Nephron (organoid): ENCODE results near the gene FAM241B.

ENCODE experiments used
- H3K27ac Mint-ChIP-seq, 3 experiments: 2 replicates each; pipeline ENCODE4 v1.8.0; 2020; ENCODE audit warnings: mixed read lengths in 3 of 3, mild to moderate bottlenecking in 2 of 3, moderate library complexity in 1 of 3
- H3K27me3 Mint-ChIP-seq: 2 replicates; pipeline ENCODE4 v1.8.0; 2021; ENCODE audit warnings: low read depth, mild to moderate bottlenecking, moderate library complexity, mixed read lengths
- H3K36me3 Mint-ChIP-seq: 2 replicates; pipeline ENCODE4 v1.8.0; 2020; ENCODE audit warnings: low read depth, mixed read lengths
- H3K4me1 Mint-ChIP-seq: 2 replicates; pipeline ENCODE4 v1.8.0; 2020; ENCODE audit warnings: mixed read lengths
- H3K4me3 Mint-ChIP-seq, 3 experiments: 2 replicates each; pipeline ENCODE4 v1.8.0; 2020; ENCODE audit warnings: mild to moderate bottlenecking in 3 of 3, mixed read lengths in 3 of 3, moderate library complexity in 2 of 3
- H3K9me3 Mint-ChIP-seq: 2 replicates; pipeline ENCODE4 v1.8.0; 2020; ENCODE audit warnings: mixed read lengths
- CTCF ChIP-seq, 3 experiments: fragments of 200-600 bp; sonication (generic); IDR thresholded peaks; one replicate each; pipeline ENCODE4 v1.5.0; 2021; ENCODE audit warnings: antibody characterized with exemption in 3 of 3; ENCODE audit not compliant: unreplicated experiment in 3 of 3

The FAM241B gene

GRCh38 chr10:69629897-69630650 lies at the start of gene FAM241B:
FAM241B (plus strand) TSS chr10:69630247; CDS start chr10:69631744, 1,497 bp downstream.
- H3K4me1 Mint-ChIP-seq: no peaks in the 10 kb centered on the region

GRCh38 chr10:69580435-69580834 lies 49.6 kb upstream of the FAM241B start:
- peaks cover 72% of the 10 kb centered on the region for H3K27me3 Mint-ChIP-seq

More at GRCh38 chr10:69629897-69630650, at the start of gene FAM241B:
- Mint-ChIP-seq H3K27ac (no peak within 1 kb of the TSS), H3K27me3 (peaks cover 43% of the 10 kb centered on the region), H3K4me3 (peak within 1 kb of the TSS; percentile 66 to 79 (median 75)), H3K36me3 (peaks cover 9% of the 10 kb centered on the region), H3K9me3 (no peaks in the 10 kb centered on the region)
- peak; percentile 100 for TF ChIP-seq CTCF (IDR thresholded peaks at IDR 0.05; ENCODE audit: unreplicated experiment in 3 of 3)

GRCh38 chr10:69583106-69583505 lies 46.9 kb upstream of the FAM241B start:
- no peaks in the 10 kb centered on the region for H3K36me3 Mint-ChIP-seq
- H3K4me3 Mint-ChIP-seq: no peak overlapping the region
- H3K27ac Mint-ChIP-seq: no peak overlapping the region
- no peaks in the 10 kb centered on the region for H3K4me1 Mint-ChIP-seq
- peaks cover 61% of the 10 kb centered on the region for H3K27me3 Mint-ChIP-seq
- no peak for TF ChIP-seq CTCF (IDR thresholded peaks at IDR 0.05; ENCODE audit: unreplicated experiment in 3 of 3)
- no peaks in the 10 kb centered on the region for H3K9me3 Mint-ChIP-seq

More at GRCh38 chr10:69580435-69580834, 49.6 kb upstream of the FAM241B start:
- Mint-ChIP-seq H3K9me3 (no peaks in the 10 kb centered on the region), H3K4me3 (no peak overlapping the region), H3K27ac (no peak overlapping the region), H3K36me3 (no peaks in the 10 kb centered on the region), H3K4me1 (no peaks in the 10 kb centered on the region)
- TF ChIP-seq CTCF (IDR thresholded peaks at IDR 0.05; ENCODE audit: unreplicated experiment in 3 of 3): no peak

- Mint-ChIP-seq H3K27ac (no peak overlapping the region), H3K4me1 (no peaks in the 10 kb centered on the region), H3K36me3 (no peaks in the 10 kb centered on the region), H3K9me3 (no peaks in the 10 kb centered on the region), H3K27me3 (peaks cover 46% of the 10 kb centered on the region), H3K4me3 (no peak overlapping the region)
- TF ChIP-seq CTCF (IDR thresholded peaks at IDR 0.05; ENCODE audit: unreplicated experiment in 3 of 3): no peak
Observed at GRCh38 chr10:69584624-69585023, 45.4 kb upstream of the FAM241B start.

- H3K36me3 Mint-ChIP-seq: no peaks in the 10 kb centered on the region
- H3K27ac Mint-ChIP-seq: no peak overlapping the region
- H3K4me3 Mint-ChIP-seq: no peak overlapping the region
- peaks cover 16% of the 10 kb centered on the region for H3K27me3 Mint-ChIP-seq
- H3K4me1 Mint-ChIP-seq: no peaks in the 10 kb centered on the region
- no peak for TF ChIP-seq CTCF (IDR thresholded peaks at IDR 0.05; ENCODE audit: unreplicated experiment in 3 of 3)
- no peaks in the 10 kb centered on the region for H3K9me3 Mint-ChIP-seq
Observed at GRCh38 chr10:69588358-69588757, 41.7 kb upstream of the FAM241B start.
